H9 (cell line): ENCODE measurements around the gene CBR3. TPM values are rescaled to one million over a fixed set of nuclear protein-coding genes. Genes with fewer than 3 reads are reported as not detected.

Source experiments
- DNase-seq: peaks from one replicate; pipeline ENCODE4 v3.0.0-alpha.2; 2017
- H2AFZ ChIP-seq: one replicate; pipeline ENCODE4 v1.6.1; 2013; ENCODE audit warnings: mild to moderate bottlenecking, low read length, control low read depth, moderate library complexity
- H2AK5ac ChIP-seq: 2 replicates; pipeline ENCODE4 v1.6.1; 2013; ENCODE audit warnings: low read length, control low read depth, mixed read lengths; ENCODE audit not compliant: insufficient read length
- H2BK120ac ChIP-seq: one replicate; pipeline ENCODE4 v1.6.1; 2013; ENCODE audit warnings: low read depth, mild to moderate bottlenecking, low read length, control low read depth, inconsistent platforms; ENCODE audit not compliant: poor library complexity, severe bottlenecking
- H2BK12ac ChIP-seq: 2 replicates; pipeline ENCODE4 v1.6.1; 2013; ENCODE audit warnings: low read length, control low read depth, mixed read lengths, low read depth; ENCODE audit not compliant: insufficient read length
- H2BK15ac ChIP-seq: 2 replicates; pipeline ENCODE4 v1.6.1; 2013; ENCODE audit warnings: low read depth, low read length, control low read depth
- H2BK20ac ChIP-seq: one replicate; pipeline ENCODE4 v1.6.1; 2013; ENCODE audit warnings: low read depth, mild to moderate bottlenecking, low read length, control low read depth, inconsistent platforms; ENCODE audit not compliant: poor library complexity, severe bottlenecking
- H2BK5ac ChIP-seq: 2 replicates; pipeline ENCODE4 v1.6.1; 2013; ENCODE audit warnings: low read length, control low read depth, mixed read lengths; ENCODE audit not compliant: insufficient read length
- H3K14ac ChIP-seq: 2 replicates; pipeline ENCODE4 v1.6.1; 2013; ENCODE audit warnings: low read length, control low read depth; ENCODE audit not compliant: insufficient read depth
- H3K18ac ChIP-seq: 2 replicates; pipeline ENCODE4 v1.6.1; 2013; ENCODE audit warnings: low read depth, mild to moderate bottlenecking, mixed read lengths, low read length, control low read depth; ENCODE audit not compliant: insufficient read length
- H3K23ac ChIP-seq: 2 replicates; pipeline ENCODE4 v1.6.1; 2013; ENCODE audit warnings: low read length, control low read depth, mixed read lengths, low read depth; ENCODE audit not compliant: insufficient read length
- H3K23me2 ChIP-seq: 2 replicates; pipeline ENCODE4 v1.6.1; 2013; ENCODE audit warnings: low read depth, mild to moderate bottlenecking, mixed read lengths, low read length, control low read depth; ENCODE audit not compliant: insufficient read length, poor library complexity, severe bottlenecking
- H3K27ac ChIP-seq: 2 replicates; pipeline ENCODE4 v1.5.1; 2013; ENCODE audit warnings: low read length, control low read depth, mixed read lengths, low read depth; ENCODE audit not compliant: insufficient read length
- H3K27me3 ChIP-seq: 2 replicates; pipeline ENCODE4 v1.6.1; 2013; ENCODE audit warnings: low read length, control low read depth, inconsistent platforms; ENCODE audit not compliant: insufficient read depth
- H3K4ac ChIP-seq: 2 replicates; pipeline ENCODE4 v1.6.1; 2013; ENCODE audit warnings: low read depth, mild to moderate bottlenecking, control low read depth, inconsistent platforms, low read length, moderate library complexity
- H3K4me1 ChIP-seq: 2 replicates; pipeline ENCODE4 v1.6.1; 2013; ENCODE audit warnings: low read length, control low read depth, inconsistent platforms; ENCODE audit not compliant: insufficient read depth
- H3K4me2 ChIP-seq: 2 replicates; pipeline ENCODE4 v1.6.1; 2013; ENCODE audit warnings: low read length, control low read depth, mixed read lengths; ENCODE audit not compliant: insufficient read length, insufficient read depth
- H3K56ac ChIP-seq: 2 replicates; pipeline ENCODE4 v1.6.1; 2013; ENCODE audit warnings: low read depth, mild to moderate bottlenecking, mixed read lengths, low read length, control low read depth; ENCODE audit not compliant: insufficient read length
- H3K79me1 ChIP-seq: 2 replicates; pipeline ENCODE4 v1.6.1; 2013; ENCODE audit warnings: low read depth, mild to moderate bottlenecking, moderate library complexity, low read length, control low read depth, inconsistent platforms; ENCODE audit not compliant: insufficient read depth, poor library complexity, severe bottlenecking
- H3K79me2 ChIP-seq: 2 replicates; pipeline ENCODE4 v1.6.1; 2013; ENCODE audit warnings: low read length, control low read depth, inconsistent platforms; ENCODE audit not compliant: insufficient read depth
- H3K9ac ChIP-seq: 2 replicates; pipeline ENCODE4 v1.6.1; 2013; ENCODE audit warnings: low read length, control low read depth, mixed read lengths; ENCODE audit not compliant: insufficient read length; ENCODE audit errors: extremely low read depth
- H3K9me3 ChIP-seq: one replicate; pipeline ENCODE4 v1.6.1; 2013; ENCODE audit warnings: low read depth, low read length, inconsistent platforms; ENCODE audit not compliant: control insufficient read depth
- H3T11ph ChIP-seq: one replicate; pipeline ENCODE4 v1.6.1; 2013; ENCODE audit warnings: mild to moderate bottlenecking, low read length, control low read depth, inconsistent platforms
- H4K20me1 ChIP-seq: one replicate; pipeline ENCODE4 v1.6.1; 2013; ENCODE audit not compliant: control insufficient read depth, insufficient read length, insufficient read depth
- H4K5ac ChIP-seq: 2 replicates; pipeline ENCODE4 v1.6.1; 2013; ENCODE audit warnings: low read depth, mild to moderate bottlenecking, mixed read lengths, low read length, control low read depth; ENCODE audit not compliant: insufficient read length
- H4K8ac ChIP-seq: replicated peaks from 2 replicates; pipeline ENCODE4 v1.6.1; 2013; ENCODE audit warnings: low read length, control low read depth, mixed read lengths, low read depth; ENCODE audit not compliant: insufficient read length
- H4K91ac ChIP-seq: 2 replicates; pipeline ENCODE4 v1.6.1; 2013; ENCODE audit warnings: low read depth, mild to moderate bottlenecking, moderate library complexity, mixed read lengths, low read length, control low read depth; ENCODE audit not compliant: insufficient read length
- H3K27ac Mint-ChIP-seq, 3 experiments: 2 replicates in 2 of 3; 3 replicates in 1 of 3; pipeline ENCODE4 v1.8.0; 2020 to 2021; ENCODE audit warnings: mixed read lengths in 3 of 3, mild to moderate bottlenecking in 1 of 3, moderate library complexity in 1 of 3
- H3K27me3 Mint-ChIP-seq: 2 replicates; pipeline ENCODE4 v1.8.0; 2021; ENCODE audit warnings: low read depth, mild to moderate bottlenecking, moderate library complexity, mixed read lengths
- H3K36me3 Mint-ChIP-seq, 3 experiments: 2 replicates in 2 of 3; 3 replicates in 1 of 3; pipeline ENCODE4 v1.8.0; 2020 to 2021; ENCODE audit warnings: low read depth in 3 of 3, mixed read lengths in 3 of 3; ENCODE audit not compliant: insufficient read depth in 1 of 3
- H3K4me1 Mint-ChIP-seq, 2 experiments: 2 replicates each; pipeline ENCODE4 v1.8.0; 2020; ENCODE audit warnings: mixed read lengths in 2 of 2
- H3K4me3 Mint-ChIP-seq, 2 experiments: 2 replicates in 1 of 2; 3 replicates in 1 of 2; pipeline ENCODE4 v1.8.0; 2020 to 2021; ENCODE audit warnings: mild to moderate bottlenecking in 2 of 2, mixed read lengths in 2 of 2, moderate library complexity in 1 of 2
- H3K9me3 Mint-ChIP-seq, 2 experiments: 2 replicates in 1 of 2; 3 replicates in 1 of 2; pipeline ENCODE4 v1.8.0; 2020; ENCODE audit warnings: mild to moderate bottlenecking in 2 of 2, mixed read lengths in 2 of 2, moderate library complexity in 1 of 2
- CTCF ChIP-seq: fragments of 200-600 bp; sonication (generic); conservative IDR thresholded peaks from 3 replicates; pipeline ENCODE4 v1.8.0; 2021; ENCODE audit warnings: antibody characterized with exemption, mild to moderate bottlenecking
- WGBS: extraction: QIAGEN DNeasy Blood & Tissue Kit; methylation state at CpG from one replicate; pipeline ENCODE4 v1.1.7; 2013; ENCODE audit warnings: missing lambda C conversion rate, low lambda C conversion rate, mixed read lengths; ENCODE audit not compliant: insufficient read length; ENCODE audit errors: extremely low coverage; 5-methylcytosine and 5-hydroxymethylcytosine counted together
- total RNA-seq: library from RNA; stranded (reverse); gene quantifications from 2 replicates; pipeline ENCODE4 v1.2.1, GENCODE V29; 2021

CBR3 gene
- total RNA-seq, 1 experiment from 2014 or later = 2.4 TPM

GRCh38 chr21:36149788-36150711, 15.2 kb downstream of the CBR3 start:
- Histone ChIP-seq H3K18ac (no peak overlapping the region), H4K20me1 (no peaks in the 10 kb centered on the region), H3K27ac (no peak overlapping the region), H3K4me1 (peaks cover 4% of the 10 kb centered on the region; the same call in 1 of the 2 replicates), H2AK5ac (no peak overlapping the region), H2BK15ac (no peak overlapping the region), H4K8ac (no peak overlapping the region), H3K23me2 (no peaks in the 10 kb centered on the region), H4K5ac (no peak overlapping the region), H2AFZ (no peak overlapping the region), H2BK5ac (no peak overlapping the region), H3K79me1 (no peaks in the 10 kb centered on the region), H3K9me3 (no peaks in the 10 kb centered on the region), H3T11ph (no peak overlapping the region), H2BK20ac (no peak overlapping the region), H4K91ac (no peak overlapping the region), H2BK12ac (no peak overlapping the region), H3K23ac (no peak overlapping the region), H2BK120ac (no peak overlapping the region), H3K14ac (no peak overlapping the region), H3K56ac (no peak overlapping the region), H3K9ac (no peak overlapping the region), H3K4me2 (no peak overlapping the region), H3K4ac (no peak overlapping the region), H3K27me3 (peaks cover under 1% of the 10 kb centered on the region; the same call in 1 of the 2 replicates), H3K79me2 (no peaks in the 10 kb centered on the region)
- no CpG with 5 or more reads among the region's 7 CpGs for WGBS
- TF ChIP-seq CTCF = no peak
- no peaks in the 10 kb centered on the region; a peak in 1 of 7 replicates for H3K36me3 Mint-ChIP-seq
- H3K4me3 Mint-ChIP-seq = no peak overlapping the region
- peaks cover 11% of the 10 kb centered on the region in 2 experiments for H3K4me1 Mint-ChIP-seq
- H3K9me3 Mint-ChIP-seq = no peaks in the 10 kb centered on the region; a peak in 1 of 5 replicates
- peaks cover 11% of the 10 kb centered on the region for H3K27me3 Mint-ChIP-seq
- H3K27ac Mint-ChIP-seq = peak overlapping the region in 1 of 3 experiments; percentile 33; a peak in 3 of 7 replicates
- no peak for DNase-seq
